Measurements from ENCODE around the gene PPIF. TPM values are rescaled to one million over a fixed set of nuclear protein-coding genes. Genes with fewer than 3 reads are reported as not detected.

The PPIF gene
- total and polyA plus RNA-seq, 2 donors (not counting 3 experiments of a cell fraction or from before 2014, with no cell fraction given) = 50.7 to 51.2 TPM

DNA sequence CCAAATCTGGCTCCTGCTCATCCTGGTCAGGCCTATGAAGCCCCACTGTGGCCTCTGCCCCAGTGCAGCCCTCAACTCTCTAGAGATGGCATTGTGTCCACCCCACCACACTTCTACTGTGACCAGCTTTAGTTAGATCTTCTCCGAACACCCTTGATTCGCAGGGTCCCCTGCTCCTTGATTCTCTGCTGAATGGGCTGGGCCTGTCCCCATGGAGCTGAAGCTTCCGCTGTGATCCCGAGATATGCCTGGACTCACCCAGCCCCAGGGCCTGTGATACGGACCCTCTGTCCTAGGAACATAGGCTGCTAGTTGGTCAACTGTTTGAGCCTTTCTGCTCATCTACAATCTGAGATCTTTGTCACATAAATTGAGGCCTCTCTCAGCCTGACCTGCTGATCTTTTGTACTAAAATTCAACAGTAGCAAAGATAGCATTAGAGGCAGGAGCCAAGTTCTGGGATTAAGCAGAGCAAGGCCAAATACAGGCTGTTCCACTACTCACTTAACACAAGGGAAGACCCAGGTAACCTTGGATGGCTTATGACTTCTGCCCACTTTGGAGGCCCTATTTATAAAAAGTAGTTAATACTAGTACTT is 6.5 kb upstream of the PPIF start:
- FAIRE-seq (no peak), DNase-seq (ENCODE audit: low read depth, low spot score) (no peak)
- no peaks in the 10 kb centered on the region for H3K9me3 ChIP-seq (replicated peaks; ENCODE audit: control insufficient read depth, insufficient read depth, low read length)
- H3K79me2 ChIP-seq (ENCODE audit: control insufficient read depth, insufficient read depth, low read length) = no peaks in the 10 kb centered on the region
- TF ChIP-seq, protein P1, sequence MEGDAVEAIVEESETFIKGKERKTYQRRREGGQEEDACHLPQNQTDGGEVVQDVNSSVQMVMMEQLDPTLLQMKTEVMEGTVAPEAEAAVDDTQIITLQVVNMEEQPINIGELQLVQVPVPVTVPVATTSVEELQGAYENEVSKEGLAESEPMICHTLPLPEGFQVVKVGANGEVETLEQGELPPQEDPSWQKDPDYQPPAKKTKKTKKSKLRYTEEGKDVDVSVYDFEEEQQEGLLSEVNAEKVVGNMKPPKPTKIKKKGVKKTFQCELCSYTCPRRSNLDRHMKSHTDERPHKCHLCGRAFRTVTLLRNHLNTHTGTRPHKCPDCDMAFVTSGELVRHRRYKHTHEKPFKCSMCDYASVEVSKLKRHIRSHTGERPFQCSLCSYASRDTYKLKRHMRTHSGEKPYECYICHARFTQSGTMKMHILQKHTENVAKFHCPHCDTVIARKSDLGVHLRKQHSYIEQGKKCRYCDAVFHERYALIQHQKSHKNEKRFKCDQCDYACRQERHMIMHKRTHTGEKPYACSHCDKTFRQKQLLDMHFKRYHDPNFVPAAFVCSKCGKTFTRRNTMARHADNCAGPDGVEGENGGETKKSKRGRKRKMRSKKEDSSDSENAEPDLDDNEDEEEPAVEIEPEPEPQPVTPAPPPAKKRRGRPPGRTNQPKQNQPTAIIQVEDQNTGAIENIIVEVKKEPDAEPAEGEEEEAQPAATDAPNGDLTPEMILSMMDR (IDR thresholded peaks at IDR 0.05; ENCODE audit: extremely low read depth in 1 of 2, insufficient read depth in 1 of 2, low read depth in 1 of 2, low read length in 2 of 2) = no peak
- TF ChIP-seq MYC (IDR thresholded peaks at IDR 0.05; ENCODE audit: low read depth, low read length) = no peak
- no peak for TF ChIP-seq EZH2 (IDR thresholded peaks at IDR 0.05; ENCODE audit: borderline replicate concordance, low read depth, low read length, severe bottlenecking)
- TF ChIP-seq FOS (IDR thresholded peaks at IDR 0.05; ENCODE audit: borderline replicate concordance, insufficient read depth, low read length) = no peak
- no peak for TF ChIP-seq POLR2AphosphoS5 (IDR thresholded peaks at IDR 0.05; ENCODE audit: insufficient read depth, low read depth, low read length)
- TF ChIP-seq GATA2 (IDR thresholded peaks at IDR 0.05; ENCODE audit: insufficient read depth, insufficient read length, low read depth, low read length) = no peak
- TF ChIP-seq, protein P2, sequence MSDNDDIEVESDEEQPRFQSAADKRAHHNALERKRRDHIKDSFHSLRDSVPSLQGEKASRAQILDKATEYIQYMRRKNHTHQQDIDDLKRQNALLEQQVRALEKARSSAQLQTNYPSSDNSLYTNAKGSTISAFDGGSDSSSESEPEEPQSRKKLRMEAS (IDR thresholded peaks at IDR 0.05; ENCODE audit: insufficient read depth, insufficient read length) = no peak
- no peak for TF ChIP-seq POLR2A (IDR thresholded peaks at IDR 0.05; ENCODE audit: low read depth, low read length)
- TF ChIP-seq JUN (IDR thresholded peaks at IDR 0.05; ENCODE audit: borderline replicate concordance, insufficient read depth, insufficient read length, low read depth) = no peak
- no peak overlapping the region for H3K4me3 ChIP-seq (replicated peaks in 1 of 3; ENCODE audit: insufficient read depth in 1 of 3, low read depth in 1 of 3, low read length in 3 of 3)
- H3K4me2 ChIP-seq (ENCODE audit: insufficient read depth, low read length) = no peak overlapping the region
- no peaks in the 10 kb centered on the region for H4K20me1 ChIP-seq (replicated peaks; ENCODE audit: control insufficient read depth, extremely low read depth, insufficient read depth, low read length)
- dilution Hi-C loops (cut with MboI; ENCODE audit: extremely low pct_ligation_motif_present, low sequenced_read_pairs) = no loop called here
- CTCF ChIA-PET = interaction anchor here (1.3 kb wide), 1 partner anchor 34 kb away, joined by 3 read pairs; no protein-coding TSS in a partner anchor
- no peak overlapping the region for H2AFZ ChIP-seq (ENCODE audit: low read depth, low read length)
- intact Hi-C loops (cut with micrococcal nuclease) = loop anchor here (10.0 kb wide), 1 partner anchor 586 kb away; no protein-coding TSS in a partner anchor
- BruUV-seq (replicated peaks) = no TSS peak
- no peaks in the 10 kb centered on the region for H3K36me3 ChIP-seq (ENCODE audit: control insufficient read depth in 2 of 2, extremely low read depth in 1 of 2, insufficient read depth in 2 of 2, low read length in 2 of 2)
- H3K27ac ChIP-seq (ENCODE audit: insufficient read depth, low read depth, low read length) = no peak overlapping the region
- POLR2A ChIA-PET = no interaction called here
- no peak overlapping the region for H3K9ac ChIP-seq (replicated peaks; ENCODE audit: extremely low read depth, insufficient read depth, low read length)
- no peaks in the 10 kb centered on the region for H3K9me1 ChIP-seq (replicated peaks; ENCODE audit: control insufficient read depth, extremely low read depth, insufficient read depth, low read length)
- no peaks in the 10 kb centered on the region for H3K27me3 ChIP-seq (ENCODE audit: control insufficient read depth in 2 of 2, insufficient read depth in 2 of 2, low read length in 2 of 2)
- H3K4me1 ChIP-seq (ENCODE audit: control insufficient read depth, extremely low read depth, insufficient read depth, low read length) = no peaks in the 10 kb centered on the region
